Coronary artery (tissue), 2 donors: Measurements from ENCODE around the gene LTBP3.

ENCODE experiments used
- DNase-seq: peaks from one replicate; pipeline ENCODE4 v3.0.0-alpha.2; 2017; ENCODE audit warnings: low spot score
- H3K27ac ChIP-seq, 2 donors: fragments of 200-600 bp; sonication (generic); one replicate each; pipeline ENCODE4 v1.5.1; 2016 to 2019
- H3K4me3 ChIP-seq: fragments of 200-600 bp; sonication (generic); 2 replicates; pipeline ENCODE4 v1.5.1; 2016; ENCODE audit warnings: mild to moderate bottlenecking, moderate library complexity
- TF ChIP-seq, protein P1 (sequence below): fragments of 200-600 bp; sonication (generic); IDR thresholded peaks from one replicate; pipeline ENCODE4 v1.5.1; 2019; ENCODE audit warnings: antibody characterized with exemption

Gene LTBP3

DNA sequence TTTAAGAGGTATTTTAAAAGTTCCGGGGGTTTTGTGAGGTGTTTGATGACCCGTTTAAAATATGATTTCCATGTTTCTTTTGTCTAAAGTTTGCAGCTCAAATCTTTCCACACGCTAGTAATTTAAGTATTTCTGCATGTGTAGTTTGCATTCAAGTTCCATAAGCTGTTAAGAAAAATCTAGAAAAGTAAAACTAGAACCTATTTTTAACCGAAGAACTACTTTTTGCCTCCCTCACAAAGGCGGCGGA, 59.5 kb downstream of the LTBP3 start:
- no peak for DNase-seq
- TF ChIP-seq, protein P1, sequence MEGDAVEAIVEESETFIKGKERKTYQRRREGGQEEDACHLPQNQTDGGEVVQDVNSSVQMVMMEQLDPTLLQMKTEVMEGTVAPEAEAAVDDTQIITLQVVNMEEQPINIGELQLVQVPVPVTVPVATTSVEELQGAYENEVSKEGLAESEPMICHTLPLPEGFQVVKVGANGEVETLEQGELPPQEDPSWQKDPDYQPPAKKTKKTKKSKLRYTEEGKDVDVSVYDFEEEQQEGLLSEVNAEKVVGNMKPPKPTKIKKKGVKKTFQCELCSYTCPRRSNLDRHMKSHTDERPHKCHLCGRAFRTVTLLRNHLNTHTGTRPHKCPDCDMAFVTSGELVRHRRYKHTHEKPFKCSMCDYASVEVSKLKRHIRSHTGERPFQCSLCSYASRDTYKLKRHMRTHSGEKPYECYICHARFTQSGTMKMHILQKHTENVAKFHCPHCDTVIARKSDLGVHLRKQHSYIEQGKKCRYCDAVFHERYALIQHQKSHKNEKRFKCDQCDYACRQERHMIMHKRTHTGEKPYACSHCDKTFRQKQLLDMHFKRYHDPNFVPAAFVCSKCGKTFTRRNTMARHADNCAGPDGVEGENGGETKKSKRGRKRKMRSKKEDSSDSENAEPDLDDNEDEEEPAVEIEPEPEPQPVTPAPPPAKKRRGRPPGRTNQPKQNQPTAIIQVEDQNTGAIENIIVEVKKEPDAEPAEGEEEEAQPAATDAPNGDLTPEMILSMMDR: no peak
- Histone ChIP-seq H3K27ac (peak overlapping the region; percentile 97), H3K4me3 (peak overlapping the region; percentile 88)

DNA sequence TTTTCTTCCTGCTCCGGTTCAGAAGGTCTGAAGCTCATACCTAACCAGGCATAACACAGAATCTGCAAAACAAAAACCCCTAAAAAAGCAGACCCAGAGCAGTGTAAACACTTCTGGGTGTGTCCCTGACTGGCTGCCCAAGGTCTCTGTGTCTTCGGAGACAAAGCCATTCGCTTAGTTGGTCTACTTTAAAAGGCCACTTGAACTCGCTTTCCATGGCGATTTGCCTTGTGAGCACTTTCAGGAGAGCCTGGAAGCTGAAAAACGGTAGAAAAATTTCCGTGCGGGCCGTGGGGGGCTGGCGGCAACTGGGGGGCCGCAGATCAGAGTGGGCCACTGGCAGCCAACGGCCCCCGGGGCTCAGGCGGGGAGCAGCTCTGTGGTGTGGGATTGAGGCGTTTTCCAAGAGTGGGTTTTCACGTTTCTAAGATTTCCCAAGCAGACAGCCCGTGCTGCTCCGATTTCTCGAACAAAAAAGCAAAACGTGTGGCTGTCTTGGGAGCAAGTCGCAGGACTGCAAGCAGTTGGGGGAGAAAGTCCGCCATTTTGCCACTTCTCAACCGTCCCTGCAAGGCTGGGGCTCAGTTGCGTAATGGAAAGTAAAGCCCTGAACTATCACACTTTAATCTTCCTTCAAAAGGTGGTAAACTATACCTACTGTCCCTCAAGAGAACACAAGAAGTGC, 60.0 kb downstream of the LTBP3 start:
- TF ChIP-seq, protein P1: no peak
- DNase-seq: peak; percentile 79
- peak overlapping the region; percentile 97 for H3K27ac ChIP-seq
- peak overlapping the region; percentile 88 for H3K4me3 ChIP-seq

DNA sequence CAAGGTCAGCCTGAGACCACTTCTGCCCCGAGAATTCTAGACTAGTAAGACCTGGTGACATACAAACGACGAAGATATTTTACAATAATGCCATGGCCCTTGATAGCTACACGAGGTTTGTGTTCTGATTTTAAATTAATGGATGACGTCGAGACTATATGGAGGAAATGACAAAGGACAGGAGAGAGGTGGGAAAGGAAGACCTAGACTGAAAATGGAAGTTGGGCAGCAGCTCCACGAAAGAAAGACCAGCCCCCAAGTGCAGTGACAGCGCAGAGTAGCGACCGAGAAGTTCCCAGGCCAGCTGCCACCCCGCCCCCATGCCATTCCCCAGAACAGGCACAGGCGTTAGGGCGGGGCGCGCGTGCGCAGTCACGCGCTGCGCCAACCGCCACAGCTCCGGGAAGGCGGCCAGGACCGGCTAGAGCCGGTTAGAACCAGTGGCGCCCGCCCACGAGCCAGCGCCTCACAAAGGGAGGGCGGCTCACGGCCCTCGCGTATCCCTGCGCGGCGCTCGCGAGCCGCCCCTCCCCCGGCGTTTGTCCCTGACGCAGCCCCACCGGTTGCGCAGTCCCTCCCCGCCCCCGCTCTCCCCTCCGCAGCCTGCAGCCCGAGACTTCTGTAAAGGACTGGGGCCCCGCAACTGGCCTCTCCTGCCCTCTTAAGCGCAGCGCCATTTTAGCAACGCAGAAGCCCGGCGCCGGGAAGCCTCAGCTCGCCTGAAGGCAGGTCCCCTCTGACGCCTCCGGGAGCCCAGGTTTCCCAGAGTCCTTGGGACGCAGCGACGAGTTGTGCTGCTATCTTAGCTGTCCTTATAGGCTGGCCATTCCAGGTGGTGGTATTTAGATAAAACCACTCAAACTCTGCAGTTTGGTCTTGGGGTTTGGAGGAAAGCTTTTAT, 60.8 kb downstream of the LTBP3 start:
- peak; percentile 99 for DNase-seq
- H3K4me3 ChIP-seq: peak overlapping the region; percentile 88
- H3K27ac ChIP-seq: peak overlapping the region; percentile 97
- TF ChIP-seq, protein P1: no peak

DNA sequence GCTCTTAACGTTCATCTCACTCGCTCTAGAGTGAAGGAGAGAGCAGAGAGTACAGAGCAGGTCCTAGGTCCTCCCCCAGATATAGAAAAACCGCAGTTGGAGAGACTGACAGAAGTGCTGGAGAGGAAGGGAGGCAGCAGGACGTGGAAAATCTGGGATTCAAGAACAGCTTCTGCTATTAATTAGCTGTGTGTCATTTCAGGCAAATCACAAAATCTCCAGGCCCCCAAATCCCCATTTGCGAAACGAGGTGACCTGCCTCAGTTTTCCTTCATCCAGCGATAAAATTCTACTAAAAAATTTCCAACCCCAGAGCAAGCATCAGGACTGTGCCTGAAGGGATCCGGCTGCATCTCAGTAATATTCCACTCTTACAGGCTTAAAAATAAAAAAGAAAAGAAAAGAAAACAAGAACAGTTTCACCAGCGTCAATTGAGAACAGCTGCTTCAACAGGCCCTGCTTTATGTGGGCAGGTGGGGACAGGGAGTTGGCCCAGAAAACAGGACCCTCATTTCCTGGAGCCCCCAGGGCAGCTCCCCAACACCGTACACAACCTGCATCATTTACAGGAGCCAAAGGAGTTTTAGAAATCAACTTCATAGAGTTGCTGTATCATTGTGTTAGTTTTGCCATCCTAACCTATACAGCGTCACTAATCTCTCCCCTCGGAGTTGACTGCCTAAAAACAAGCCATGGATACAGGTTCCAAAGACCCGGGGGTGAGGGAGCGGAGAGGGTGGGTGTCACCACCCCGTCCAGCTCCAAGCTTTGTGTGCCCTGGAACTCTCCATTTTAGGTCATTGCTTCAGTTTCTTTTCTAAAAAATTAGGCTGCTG, 61.6 kb downstream of the LTBP3 start:
- Histone ChIP-seq H3K4me3 (peak overlapping the region; percentile 63), H3K27ac (peak overlapping the region; percentile 97)
- TF ChIP-seq, protein P1: no peak
- peak; percentile 80 for DNase-seq

DNA sequence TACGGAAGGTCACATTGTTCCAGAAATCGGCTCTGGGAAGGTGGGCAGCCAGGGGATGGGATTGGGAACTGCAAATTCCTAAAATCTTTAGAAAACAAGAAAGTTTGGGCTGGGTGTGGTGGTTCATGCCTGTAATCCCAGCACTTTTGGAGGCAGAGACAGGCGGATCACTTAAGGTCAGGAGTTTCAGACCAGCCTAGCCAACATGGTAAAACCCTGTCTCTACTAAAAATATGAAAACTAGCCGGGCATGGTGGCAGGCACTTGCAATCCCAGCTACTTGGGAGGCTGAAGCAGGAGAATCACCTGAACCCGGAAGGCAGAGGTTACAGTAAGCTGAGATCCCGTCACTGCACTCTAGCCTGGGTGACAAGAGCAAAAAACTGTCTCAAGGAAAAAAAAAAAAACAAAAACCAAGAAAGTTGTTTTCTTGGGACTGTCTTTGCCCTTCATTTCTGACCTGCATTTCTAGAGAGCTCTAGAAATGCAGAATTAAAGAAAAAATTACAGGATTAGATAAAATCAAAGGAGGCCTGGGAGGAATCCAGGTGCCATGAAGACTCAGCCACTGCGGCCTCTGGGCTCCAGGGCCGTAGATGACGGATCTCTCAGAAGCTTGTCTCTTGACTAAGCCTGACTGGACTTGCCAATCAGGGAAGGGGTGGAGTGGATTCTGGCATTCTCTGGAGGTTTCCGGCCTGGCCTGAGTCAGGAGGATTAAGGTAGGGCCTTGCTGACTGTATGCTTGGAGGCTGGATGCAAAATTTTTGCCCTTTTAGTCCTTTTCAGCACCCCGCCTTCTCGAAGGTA, 64.6 kb downstream of the LTBP3 start:
- peak; percentile 98 for DNase-seq
- TF ChIP-seq, protein P1: no peak
- H3K27ac ChIP-seq: peak overlapping the region; percentile 97 to 98

DNA sequence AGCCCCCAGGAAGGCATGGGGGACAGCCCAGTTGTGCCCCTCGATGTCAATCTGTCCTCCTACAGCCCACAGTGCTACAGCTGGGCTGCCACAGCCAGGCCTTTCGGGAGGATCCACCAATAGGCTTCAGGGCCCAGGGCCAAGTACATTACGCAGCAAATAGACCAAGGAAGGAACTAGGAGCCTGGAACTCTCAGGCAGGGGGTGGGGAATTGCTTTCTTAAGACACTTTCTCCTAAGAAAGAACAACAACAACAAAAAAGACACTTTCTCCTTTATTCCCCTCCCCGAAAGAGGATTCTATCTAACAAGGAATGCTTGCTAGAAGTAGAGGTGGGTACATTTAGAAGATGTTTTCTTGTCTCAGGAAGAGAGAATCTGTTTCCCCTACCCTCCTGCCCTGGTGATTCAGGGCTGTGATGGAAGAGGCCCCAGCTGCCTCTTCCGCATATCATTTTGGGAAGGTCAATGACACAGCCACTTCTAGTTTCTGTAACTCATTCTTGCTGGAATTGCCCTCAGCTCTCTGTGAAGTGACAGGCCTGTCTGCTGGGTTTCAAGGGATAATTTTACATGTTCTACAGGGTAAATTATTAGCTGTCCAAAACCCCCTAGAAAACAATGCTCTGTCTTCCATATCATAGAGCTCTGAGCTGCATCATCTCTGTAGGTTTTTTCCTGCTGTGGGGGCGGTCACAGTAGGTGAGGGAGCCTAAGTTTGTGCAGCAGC, 65.4 kb downstream of the LTBP3 start:
- Histone ChIP-seq H3K4me3 (peak overlapping the region; percentile 42), H3K27ac (peak overlapping the region; percentile 97 to 98)
- TF ChIP-seq, protein P1: no peak
- peak; percentile 90 for DNase-seq

More for the DNA sequence above, 64.6 kb downstream of the LTBP3 start:
- H3K4me3 ChIP-seq: peak overlapping the region; percentile 42
